ENCODE measurements around the gene IL19.

The IL19 gene

DNA sequence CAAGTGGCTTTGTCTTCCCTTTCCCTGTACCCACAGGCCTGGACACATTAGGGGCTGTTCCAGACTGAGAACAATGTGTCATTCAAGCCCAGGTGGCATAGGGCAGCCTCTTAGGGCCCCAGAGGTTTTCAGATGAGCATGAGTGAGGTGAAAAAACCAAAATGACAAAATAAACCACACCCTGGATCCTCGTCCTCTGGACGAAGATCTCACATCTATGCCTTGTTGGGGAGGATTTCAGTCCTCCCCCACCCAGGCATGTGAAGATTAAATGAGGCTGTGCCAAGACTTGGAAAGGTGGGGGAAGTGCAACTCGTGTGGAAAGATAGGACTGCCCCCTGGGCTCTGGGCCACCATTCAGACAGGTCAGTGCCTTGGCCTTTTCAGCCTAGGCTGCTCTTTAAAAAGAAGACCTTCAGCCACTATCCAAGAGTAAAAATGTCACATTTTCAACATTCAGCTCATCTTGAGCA is 32.8 kb upstream of the IL19 start:
- TF ChIP-seq, protein P1, sequence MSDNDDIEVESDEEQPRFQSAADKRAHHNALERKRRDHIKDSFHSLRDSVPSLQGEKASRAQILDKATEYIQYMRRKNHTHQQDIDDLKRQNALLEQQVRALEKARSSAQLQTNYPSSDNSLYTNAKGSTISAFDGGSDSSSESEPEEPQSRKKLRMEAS (IDR thresholded peaks at IDR 0.05; ENCODE audit: low read depth, low read length), result no peak
- TF ChIP-seq POLR2A (IDR thresholded peaks at IDR 0.05; ENCODE audit: extremely low read depth, insufficient read length) (no peak), MYC (IDR thresholded peaks at IDR 0.05; ENCODE audit: low read depth, low read length) (no peak)
- TF ChIP-seq, protein P2, sequence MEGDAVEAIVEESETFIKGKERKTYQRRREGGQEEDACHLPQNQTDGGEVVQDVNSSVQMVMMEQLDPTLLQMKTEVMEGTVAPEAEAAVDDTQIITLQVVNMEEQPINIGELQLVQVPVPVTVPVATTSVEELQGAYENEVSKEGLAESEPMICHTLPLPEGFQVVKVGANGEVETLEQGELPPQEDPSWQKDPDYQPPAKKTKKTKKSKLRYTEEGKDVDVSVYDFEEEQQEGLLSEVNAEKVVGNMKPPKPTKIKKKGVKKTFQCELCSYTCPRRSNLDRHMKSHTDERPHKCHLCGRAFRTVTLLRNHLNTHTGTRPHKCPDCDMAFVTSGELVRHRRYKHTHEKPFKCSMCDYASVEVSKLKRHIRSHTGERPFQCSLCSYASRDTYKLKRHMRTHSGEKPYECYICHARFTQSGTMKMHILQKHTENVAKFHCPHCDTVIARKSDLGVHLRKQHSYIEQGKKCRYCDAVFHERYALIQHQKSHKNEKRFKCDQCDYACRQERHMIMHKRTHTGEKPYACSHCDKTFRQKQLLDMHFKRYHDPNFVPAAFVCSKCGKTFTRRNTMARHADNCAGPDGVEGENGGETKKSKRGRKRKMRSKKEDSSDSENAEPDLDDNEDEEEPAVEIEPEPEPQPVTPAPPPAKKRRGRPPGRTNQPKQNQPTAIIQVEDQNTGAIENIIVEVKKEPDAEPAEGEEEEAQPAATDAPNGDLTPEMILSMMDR (IDR thresholded peaks at IDR 0.05; ENCODE audit: low read depth, low read length), result no peak
- no peak for DNase-seq (ENCODE audit: low read depth)
- H3K4me3 ChIP-seq (ENCODE audit: low read depth, low read length), result no peak overlapping the region

DNA sequence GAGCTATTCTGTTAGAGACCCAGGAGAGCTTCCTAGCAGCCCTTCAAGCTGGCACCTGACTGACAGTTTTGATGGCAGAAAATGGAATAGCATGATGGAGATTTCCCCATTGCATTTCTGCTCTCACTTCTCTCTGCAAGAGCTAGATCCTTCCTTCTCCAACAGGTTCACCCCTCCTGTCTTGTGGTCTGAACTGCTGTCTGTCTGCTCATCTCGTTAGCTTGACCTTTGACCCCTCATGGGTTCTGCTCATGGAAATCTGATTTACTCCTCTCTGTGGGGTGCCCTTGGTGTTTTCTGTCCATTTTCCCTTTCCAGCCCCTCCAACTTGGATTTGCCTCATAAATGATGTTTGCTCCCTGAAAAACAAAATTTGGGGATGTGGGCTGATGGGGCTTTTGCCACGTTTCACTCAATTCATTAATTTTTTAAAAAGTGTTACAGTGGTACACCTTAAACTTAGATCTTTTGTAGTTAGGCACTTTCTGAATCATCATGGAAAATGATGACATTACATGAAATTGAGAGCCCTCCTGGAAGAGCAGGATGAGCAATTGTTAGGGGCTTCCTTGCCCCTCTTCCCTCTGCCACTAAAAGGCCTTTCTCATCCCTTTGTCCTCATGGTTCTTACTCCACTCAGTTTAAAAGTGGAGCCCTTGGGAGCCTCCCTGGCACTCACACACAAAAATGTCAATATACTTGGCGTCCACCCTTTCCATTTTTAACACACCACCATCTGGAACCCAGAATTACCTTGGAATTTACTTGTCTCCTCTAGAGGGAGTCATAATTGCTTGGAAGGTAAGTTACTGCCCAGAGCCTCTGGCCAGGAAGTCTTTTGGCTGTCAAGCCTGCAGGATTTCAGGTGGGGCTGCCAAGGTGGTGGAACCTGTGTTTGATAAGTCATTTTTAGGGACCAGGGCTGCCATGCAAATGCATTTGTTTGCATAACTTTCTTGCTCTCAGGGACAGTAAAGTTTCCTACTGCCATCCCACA is 31.9 kb upstream of the IL19 start:
- peak; percentile 52 for DNase-seq (ENCODE audit: low read depth)
- H3K4me3 ChIP-seq (ENCODE audit: low read depth, low read length), result no peak overlapping the region
- TF ChIP-seq, protein P1 (IDR thresholded peaks at IDR 0.05; ENCODE audit: low read depth, low read length), result no peak
- TF ChIP-seq MYC (IDR thresholded peaks at IDR 0.05; ENCODE audit: low read depth, low read length) (no peak), POLR2A (IDR thresholded peaks at IDR 0.05; ENCODE audit: extremely low read depth, insufficient read length) (no peak)
- TF ChIP-seq, protein P2 (IDR thresholded peaks at IDR 0.05; ENCODE audit: low read depth, low read length), result peak; percentile 43

DNA sequence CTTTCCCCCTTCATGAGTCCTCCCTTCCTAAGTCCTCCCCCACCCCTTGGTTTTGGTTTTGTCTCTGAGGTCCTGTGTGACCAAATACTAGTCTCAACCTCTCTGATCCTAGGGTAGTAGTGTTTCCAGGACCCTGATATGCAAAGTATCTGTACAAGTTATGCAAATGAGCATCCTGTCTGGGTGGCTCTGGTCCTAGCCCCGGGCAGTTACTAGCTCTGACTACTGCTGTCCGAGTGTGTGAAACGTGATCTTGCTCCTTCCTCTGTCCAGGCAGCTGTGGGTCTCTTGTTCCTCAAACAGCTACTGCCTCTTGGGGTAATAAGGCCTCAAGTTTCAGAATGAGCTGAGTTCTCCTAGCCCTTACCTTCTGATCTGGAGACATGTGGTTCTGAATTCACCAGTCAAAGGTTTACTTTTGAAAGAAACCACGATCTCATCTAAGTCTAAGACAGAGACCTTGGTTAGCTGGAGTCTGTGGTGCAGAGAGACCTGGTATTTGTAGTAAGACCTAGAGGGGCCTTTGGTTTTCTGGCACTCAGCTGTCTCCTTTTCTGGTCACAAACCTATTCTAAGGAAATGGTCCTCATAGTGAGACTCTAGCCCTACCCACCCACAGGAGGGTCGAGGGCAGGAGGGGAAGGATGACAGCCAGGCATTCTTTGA is 31.0 kb upstream of the IL19 start:
- TF ChIP-seq POLR2A (IDR thresholded peaks at IDR 0.05; ENCODE audit: extremely low read depth, insufficient read length) (no peak), MYC (IDR thresholded peaks at IDR 0.05; ENCODE audit: low read depth, low read length) (peak; percentile 22; the same call in 1 of the 2 replicates)
- TF ChIP-seq, protein P1 (IDR thresholded peaks at IDR 0.05; ENCODE audit: low read depth, low read length), result peak; percentile 42
- TF ChIP-seq, protein P2 (IDR thresholded peaks at IDR 0.05; ENCODE audit: low read depth, low read length), result no peak
- H3K4me3 ChIP-seq (ENCODE audit: low read depth, low read length), result no peak overlapping the region
- peak; percentile 48 for DNase-seq (ENCODE audit: low read depth)

DNA sequence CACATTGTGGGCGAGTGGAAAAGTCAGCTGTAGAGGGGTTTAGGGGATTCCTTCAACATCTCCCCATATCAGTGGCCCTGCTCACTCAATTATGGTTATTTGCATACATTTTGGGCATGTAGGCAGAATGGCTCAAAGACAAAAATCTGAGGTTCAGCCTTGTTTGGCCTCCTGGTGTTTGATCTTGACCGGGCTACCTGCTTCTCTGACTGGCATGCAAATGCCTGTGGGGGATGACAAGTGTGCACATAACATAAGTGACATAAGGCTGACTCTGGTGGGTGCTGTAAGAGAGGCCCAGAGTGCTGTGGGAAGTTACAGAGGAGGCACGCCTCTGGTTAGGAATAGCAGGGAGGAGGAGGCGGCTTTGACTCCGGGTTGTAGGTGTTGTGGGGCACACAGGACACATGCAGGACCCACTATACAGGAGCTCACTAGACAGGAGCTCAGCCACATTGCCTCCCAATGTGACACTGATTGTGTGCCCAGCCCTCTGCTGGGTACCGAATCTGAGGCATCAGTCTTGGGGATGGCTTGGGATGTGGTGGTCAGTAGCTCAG is 29.4 kb upstream of the IL19 start:
- no peak overlapping the region for H3K4me3 ChIP-seq (ENCODE audit: low read depth, low read length)

More for the DNA sequence above, 29.4 kb upstream of the IL19 start:
- TF ChIP-seq MYC (IDR thresholded peaks at IDR 0.05; ENCODE audit: low read depth, low read length), result no peak
- TF ChIP-seq POLR2A (IDR thresholded peaks at IDR 0.05; ENCODE audit: extremely low read depth, insufficient read length), result no peak
- TF ChIP-seq, protein P1 (IDR thresholded peaks at IDR 0.05; ENCODE audit: low read depth, low read length), result no peak
- TF ChIP-seq, protein P2 (IDR thresholded peaks at IDR 0.05; ENCODE audit: low read depth, low read length), result no peak
- DNase-seq (ENCODE audit: low read depth), result no peak

Measured in NB4 (cell line).